RWPE2 (cell line): ENCODE results near the gene EEF1AKMT3.

Experiments
- ATAC-seq: fragments of 200-7000 bp; cut with Tn5 transposase; 3 replicates; pipeline ENCODE4 v1.9.1; 2021; ENCODE audit warnings: low read depth
- DNase-seq: peaks from one replicate; pipeline ENCODE4 v3.0.0-alpha.2; 2020; ENCODE audit warnings: low spot score
- H3K27ac ChIP-seq: fragments of 450-650 bp; 2 replicates; pipeline ENCODE4 v1.5.1; 2017; ENCODE audit warnings: mild to moderate bottlenecking; ENCODE audit not compliant: poor library complexity, severe bottlenecking
- H3K27me3 ChIP-seq: fragments of 250-450 bp; sonication (Bioruptor Pico); 2 replicates; pipeline ENCODE4 v1.5.1; 2021; ENCODE audit warnings: mild to moderate bottlenecking, moderate library complexity; ENCODE audit not compliant: insufficient read depth, poor library complexity, severe bottlenecking
- H3K36me3 ChIP-seq: fragments of 250-450 bp; sonication (Bioruptor Pico); 2 replicates; pipeline ENCODE4 v1.5.1; 2020; ENCODE audit warnings: low read depth, mild to moderate bottlenecking, moderate library complexity
- H3K4me1 ChIP-seq: fragments of 250-450 bp; sonication (Bioruptor Pico); 2 replicates; pipeline ENCODE4 v1.5.1; 2021; ENCODE audit warnings: mild to moderate bottlenecking, moderate library complexity; ENCODE audit not compliant: insufficient read depth, poor library complexity, severe bottlenecking
- H3K4me3 ChIP-seq: fragments of 250-450 bp; sonication (Bioruptor Pico); 2 replicates; pipeline ENCODE4 v1.5.1; 2021; ENCODE audit warnings: mild to moderate bottlenecking, moderate library complexity; ENCODE audit not compliant: severe bottlenecking
- H3K9me3 ChIP-seq: fragments of 250-450 bp; sonication (Bioruptor Pico); 2 replicates; pipeline ENCODE4 v1.5.1; 2021; ENCODE audit warnings: mild to moderate bottlenecking, moderate library complexity; ENCODE audit not compliant: severe bottlenecking
- TF ChIP-seq, protein P1 (sequence below): fragments of 450-650 bp; IDR thresholded peaks from one replicate; pipeline ENCODE4 v1.5.1; 2017; ENCODE audit warnings: mild to moderate bottlenecking, moderate library complexity; ENCODE audit not compliant: poor library complexity, severe bottlenecking

EEF1AKMT3 gene

DNA sequence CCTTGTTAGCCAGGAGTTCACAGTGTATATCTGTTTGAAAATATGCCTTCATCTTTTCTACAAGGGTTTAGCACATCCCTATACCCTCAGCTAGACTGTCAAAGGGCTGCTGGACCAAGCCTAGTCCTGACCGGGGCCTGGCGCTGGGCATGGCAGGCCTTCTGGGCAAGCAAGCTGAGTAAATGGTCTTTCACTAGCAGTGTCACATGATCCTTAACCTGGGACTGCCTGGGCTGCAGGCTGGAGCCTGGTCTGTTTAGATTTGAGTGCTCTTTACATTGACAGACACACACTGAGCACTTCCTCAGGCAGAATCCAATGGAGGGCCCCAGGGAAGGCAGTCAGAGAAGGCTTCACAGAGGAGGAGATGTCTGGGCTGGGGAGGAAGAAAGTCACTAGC is 53.0 kb downstream of the EEF1AKMT3 start:
- TF ChIP-seq, protein P1, sequence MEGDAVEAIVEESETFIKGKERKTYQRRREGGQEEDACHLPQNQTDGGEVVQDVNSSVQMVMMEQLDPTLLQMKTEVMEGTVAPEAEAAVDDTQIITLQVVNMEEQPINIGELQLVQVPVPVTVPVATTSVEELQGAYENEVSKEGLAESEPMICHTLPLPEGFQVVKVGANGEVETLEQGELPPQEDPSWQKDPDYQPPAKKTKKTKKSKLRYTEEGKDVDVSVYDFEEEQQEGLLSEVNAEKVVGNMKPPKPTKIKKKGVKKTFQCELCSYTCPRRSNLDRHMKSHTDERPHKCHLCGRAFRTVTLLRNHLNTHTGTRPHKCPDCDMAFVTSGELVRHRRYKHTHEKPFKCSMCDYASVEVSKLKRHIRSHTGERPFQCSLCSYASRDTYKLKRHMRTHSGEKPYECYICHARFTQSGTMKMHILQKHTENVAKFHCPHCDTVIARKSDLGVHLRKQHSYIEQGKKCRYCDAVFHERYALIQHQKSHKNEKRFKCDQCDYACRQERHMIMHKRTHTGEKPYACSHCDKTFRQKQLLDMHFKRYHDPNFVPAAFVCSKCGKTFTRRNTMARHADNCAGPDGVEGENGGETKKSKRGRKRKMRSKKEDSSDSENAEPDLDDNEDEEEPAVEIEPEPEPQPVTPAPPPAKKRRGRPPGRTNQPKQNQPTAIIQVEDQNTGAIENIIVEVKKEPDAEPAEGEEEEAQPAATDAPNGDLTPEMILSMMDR: no peak
- ATAC-seq (no peak), DNase-seq (no peak)
- Histone ChIP-seq H3K9me3 (no peaks in the 10 kb centered on the region), H3K27ac (no peak overlapping the region), H3K27me3 (no peaks in the 10 kb centered on the region), H3K4me1 (no peaks in the 10 kb centered on the region), H3K36me3 (peaks cover 74% of the 10 kb centered on the region), H3K4me3 (no peak overlapping the region)

DNA sequence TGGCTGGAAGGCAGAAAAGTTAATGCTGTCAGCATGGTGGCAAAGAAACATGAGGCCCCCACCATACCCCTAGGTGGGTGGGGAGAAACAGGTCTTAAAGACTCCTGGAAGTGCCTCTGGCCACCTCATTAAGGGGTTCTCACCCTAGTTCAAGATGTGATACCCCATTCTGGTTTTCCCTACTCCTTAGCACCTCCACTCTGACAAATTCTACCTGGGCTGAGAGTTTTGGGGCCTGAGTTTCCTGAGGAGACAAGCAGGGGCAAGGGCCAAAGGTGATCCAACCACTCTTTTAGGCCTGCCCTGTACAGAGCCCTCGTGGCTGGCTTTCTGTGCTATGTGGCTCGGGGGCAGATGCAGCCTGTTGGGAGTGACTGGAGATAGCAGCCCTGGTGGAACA is 54.0 kb downstream of the EEF1AKMT3 start:
- no peak for DNase-seq
- Histone ChIP-seq H3K27me3 (no peaks in the 10 kb centered on the region), H3K27ac (no peak overlapping the region), H3K4me1 (no peaks in the 10 kb centered on the region), H3K9me3 (no peaks in the 10 kb centered on the region), H3K4me3 (no peak overlapping the region), H3K36me3 (peaks cover 74% of the 10 kb centered on the region)
- TF ChIP-seq, protein P1: no peak
- ATAC-seq: no peak

DNA sequence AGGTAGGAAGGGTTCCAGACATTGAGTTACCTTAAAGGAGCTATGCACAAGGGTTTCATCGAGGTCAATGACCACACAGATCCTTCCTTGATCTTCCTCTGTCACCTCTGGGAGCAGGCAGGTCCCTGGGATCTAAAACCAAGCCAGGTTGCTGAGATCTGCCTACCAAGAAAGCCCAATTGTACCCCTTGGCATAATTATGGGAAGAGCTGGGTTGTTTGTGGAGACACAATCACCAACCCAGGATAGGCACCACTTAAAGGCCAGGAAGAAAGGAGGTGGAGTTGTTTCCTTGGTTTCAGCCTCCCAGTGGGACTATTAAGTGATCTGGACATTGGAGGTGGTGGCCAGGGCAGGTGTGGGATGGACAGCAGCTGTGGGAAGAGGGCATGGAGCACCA is 54.6 kb downstream of the EEF1AKMT3 start:
- TF ChIP-seq, protein P1: no peak
- Histone ChIP-seq H3K4me1 (no peaks in the 10 kb centered on the region), H3K9me3 (no peaks in the 10 kb centered on the region), H3K27ac (no peak overlapping the region), H3K36me3 (peaks cover 74% of the 10 kb centered on the region), H3K27me3 (no peaks in the 10 kb centered on the region), H3K4me3 (no peak overlapping the region)
- no peak for DNase-seq
- no peak for ATAC-seq

DNA sequence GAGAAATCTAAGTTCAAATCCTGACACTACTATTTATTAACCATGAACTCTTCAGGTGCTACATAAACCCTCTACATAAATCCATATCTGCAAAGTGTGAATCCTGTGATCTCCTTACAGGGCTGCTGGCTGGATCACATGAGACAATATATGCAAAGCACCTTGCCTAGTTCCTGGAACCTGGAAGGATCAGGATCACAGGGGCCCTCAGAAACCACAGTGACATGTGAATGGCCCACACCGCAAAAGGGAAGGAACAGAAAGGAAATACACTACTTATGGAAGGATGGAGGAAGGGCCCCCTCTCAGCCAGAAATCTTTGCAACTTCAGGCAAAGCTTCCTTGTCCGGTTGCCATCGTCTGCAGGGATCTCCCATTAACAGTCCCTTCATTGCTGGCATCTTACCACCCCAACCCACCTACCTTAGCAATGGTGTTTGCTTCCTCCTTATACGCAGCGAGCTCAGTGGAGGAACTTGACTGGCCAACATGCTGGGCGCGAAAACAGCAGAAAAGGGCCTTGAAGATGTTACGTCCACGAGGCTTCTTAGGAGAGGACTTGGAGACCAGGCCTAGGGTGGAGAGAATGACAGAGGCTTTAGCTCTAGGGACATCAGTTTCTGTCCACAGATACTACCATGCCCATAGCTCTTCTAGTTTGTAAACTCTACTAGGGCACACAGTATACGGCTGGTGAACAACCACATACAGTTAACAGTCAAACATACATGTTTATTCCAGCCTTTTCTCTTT is 56.8 kb downstream of the EEF1AKMT3 start:
- Histone ChIP-seq H3K4me1 (no peaks in the 10 kb centered on the region), H3K4me3 (no peak overlapping the region), H3K9me3 (no peaks in the 10 kb centered on the region), H3K36me3 (peaks cover 55% of the 10 kb centered on the region), H3K27ac (no peak overlapping the region), H3K27me3 (no peaks in the 10 kb centered on the region)
- TF ChIP-seq, protein P1: no peak
- no peak for DNase-seq
- ATAC-seq: no peak

DNA sequence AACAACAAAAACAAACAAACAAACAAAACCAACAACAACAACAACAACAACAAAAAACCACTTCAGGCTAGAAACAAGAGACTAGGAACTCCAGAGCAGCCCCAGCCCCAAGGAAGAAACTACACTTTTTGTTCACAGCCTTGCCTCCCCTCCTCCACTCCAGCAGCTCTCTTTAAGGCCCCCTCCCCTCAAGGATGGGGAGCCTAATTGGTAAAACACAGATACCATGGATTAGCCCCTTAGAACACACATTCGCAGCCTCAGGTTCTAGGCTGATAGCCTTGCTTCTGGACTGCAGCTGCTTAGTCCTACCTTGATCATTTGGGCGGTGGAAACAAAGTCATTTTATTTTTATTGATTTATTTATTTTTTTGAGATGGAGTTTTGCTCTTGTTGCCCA is 58.0 kb downstream of the EEF1AKMT3 start:
- Histone ChIP-seq H3K4me3 (no peak overlapping the region), H3K27me3 (no peaks in the 10 kb centered on the region), H3K27ac (no peak overlapping the region), H3K36me3 (peaks cover 46% of the 10 kb centered on the region), H3K9me3 (no peaks in the 10 kb centered on the region), H3K4me1 (no peaks in the 10 kb centered on the region)
- TF ChIP-seq, protein P1: no peak
- no peak for DNase-seq
- ATAC-seq: no peak
